Measurements from ENCODE around the gene GREM2. TPM values are rescaled to one million over a fixed set of nuclear protein-coding genes. Genes with fewer than 3 reads are reported as not detected.

GREM2 gene
- total RNA-seq, 2 donors from 2014 or later: 1.6 TPM

DNA sequence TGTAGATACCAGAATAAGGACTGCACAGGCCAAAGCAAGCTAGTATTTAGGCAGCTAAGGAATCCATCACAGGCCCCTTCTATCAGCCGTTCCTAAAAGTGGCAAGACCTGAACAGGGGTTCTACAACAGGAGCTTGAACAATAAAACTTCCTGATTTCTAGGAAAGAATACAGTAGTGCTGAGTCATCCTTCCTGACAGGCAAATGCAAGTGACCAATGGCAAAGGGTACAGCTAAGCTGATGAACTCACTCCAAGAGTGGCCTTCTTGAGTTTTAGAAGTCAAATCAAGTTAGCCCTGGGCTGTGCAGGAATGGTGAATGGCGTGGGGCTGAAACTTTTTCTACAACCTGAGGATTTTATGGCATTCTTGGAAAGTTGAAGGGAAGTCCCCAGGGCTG, 112.9 kb downstream of the GREM2 start:
- Histone ChIP-seq H3K4me3 (no peak overlapping the region), H3K36me3 (no peaks in the 10 kb centered on the region), H3K27ac (no peak overlapping the region), H3K27me3 (replicated peaks; ENCODE audit: insufficient read depth) (no peaks in the 10 kb centered on the region), H3K4me1 (ENCODE audit: control insufficient read depth in 1 of 2, low read depth in 2 of 2) (no peaks in the 10 kb centered on the region), H3K9me3 (no peaks in the 10 kb centered on the region)
- DNase-seq (ENCODE audit: low spot score) (no peak), ATAC-seq (ENCODE audit: insufficient number of reproducible peaks, low FRiP score, low read depth) (no peak)
- no peak for TF ChIP-seq CTCF (IDR thresholded peaks at IDR 0.05)

GRCh38 chr1:240498335-240498734, 113.6 kb downstream of the GREM2 start:
- Histone ChIP-seq H3K4me1 (ENCODE audit: control insufficient read depth in 1 of 2, low read depth in 2 of 2) (no peaks in the 10 kb centered on the region), H3K27ac (no peak overlapping the region), H3K4me3 (no peak overlapping the region), H3K9me3 (no peaks in the 10 kb centered on the region), H3K27me3 (replicated peaks; ENCODE audit: insufficient read depth) (no peaks in the 10 kb centered on the region), H3K36me3 (no peaks in the 10 kb centered on the region)
- no peak for ATAC-seq (ENCODE audit: insufficient number of reproducible peaks, low FRiP score, low read depth)
- no peak for DNase-seq (ENCODE audit: low spot score)
- TF ChIP-seq CTCF (IDR thresholded peaks at IDR 0.05): no peak

DNA sequence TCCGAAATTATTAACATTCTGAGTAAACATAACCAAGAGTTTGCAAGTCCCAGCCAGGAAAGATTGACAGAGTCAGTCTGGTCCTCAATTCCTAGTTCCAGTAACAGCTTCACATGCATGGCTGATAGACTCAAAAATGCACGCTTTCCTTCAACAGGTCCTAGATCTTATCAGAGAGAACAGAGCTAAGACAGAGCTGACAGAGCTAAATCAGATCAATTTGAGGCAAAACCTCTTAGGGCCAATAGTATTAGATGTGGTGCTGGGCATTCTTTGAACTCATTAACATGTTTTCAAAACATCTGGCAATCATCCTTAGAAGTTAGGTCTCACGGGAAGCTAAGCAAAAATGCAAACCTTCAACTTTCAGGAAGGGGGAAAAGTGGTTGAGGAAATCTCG, 114.0 kb downstream of the GREM2 start:
- TF ChIP-seq CTCF (IDR thresholded peaks at IDR 0.05): no peak
- Histone ChIP-seq H3K4me3 (no peak overlapping the region), H3K27ac (no peak overlapping the region), H3K27me3 (replicated peaks; ENCODE audit: insufficient read depth) (no peaks in the 10 kb centered on the region), H3K9me3 (no peaks in the 10 kb centered on the region), H3K36me3 (no peaks in the 10 kb centered on the region), H3K4me1 (ENCODE audit: control insufficient read depth in 1 of 2, low read depth in 2 of 2) (no peaks in the 10 kb centered on the region)
- no peak for ATAC-seq (ENCODE audit: insufficient number of reproducible peaks, low FRiP score, low read depth)
- DNase-seq (ENCODE audit: low spot score): no peak

- H3K27me3 ChIP-seq (replicated peaks; ENCODE audit: insufficient read depth): no peaks in the 10 kb centered on the region
- no peak for ATAC-seq (ENCODE audit: insufficient number of reproducible peaks, low FRiP score, low read depth)
- H3K27ac ChIP-seq: no peak overlapping the region
- no peaks in the 10 kb centered on the region for H3K9me3 ChIP-seq
- DNase-seq (ENCODE audit: low spot score): no peak
- H3K4me3 ChIP-seq: no peak overlapping the region
- no peaks in the 10 kb centered on the region for H3K4me1 ChIP-seq (ENCODE audit: control insufficient read depth in 1 of 2, low read depth in 2 of 2)
- no peak for TF ChIP-seq CTCF (IDR thresholded peaks at IDR 0.05)
- no peaks in the 10 kb centered on the region for H3K36me3 ChIP-seq
These were observed 115.0 kb downstream of the GREM2 start for GRCh38 chr1:240496941-240497340.

DNA sequence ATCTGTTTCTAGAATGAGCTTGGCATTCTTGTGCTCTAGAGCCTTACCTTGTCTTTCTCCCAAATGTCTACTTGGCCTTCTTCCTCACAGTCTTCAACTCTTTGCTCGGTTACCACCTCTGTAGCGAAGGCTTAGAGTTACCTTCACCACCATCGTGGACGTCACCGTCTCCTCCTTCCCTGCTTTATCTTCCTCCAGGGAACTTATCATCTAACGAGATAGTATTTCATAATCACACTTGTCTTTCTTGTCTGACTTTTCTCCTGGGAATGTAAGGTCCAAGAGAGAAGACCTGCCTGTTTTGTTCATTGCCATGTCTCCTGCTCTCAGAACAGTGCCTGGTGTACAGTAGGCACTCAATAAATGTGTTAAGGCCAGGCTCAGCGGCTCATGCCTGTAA, 115.6 kb downstream of the GREM2 start:
- DNase-seq (ENCODE audit: low spot score) (no peak), ATAC-seq (ENCODE audit: insufficient number of reproducible peaks, low FRiP score, low read depth) (no peak)
- Histone ChIP-seq H3K4me3 (no peak overlapping the region), H3K4me1 (ENCODE audit: control insufficient read depth in 1 of 2, low read depth in 2 of 2) (no peaks in the 10 kb centered on the region), H3K36me3 (no peaks in the 10 kb centered on the region), H3K27me3 (replicated peaks; ENCODE audit: insufficient read depth) (no peaks in the 10 kb centered on the region), H3K9me3 (no peaks in the 10 kb centered on the region), H3K27ac (no peak overlapping the region)
- TF ChIP-seq CTCF (IDR thresholded peaks at IDR 0.05): no peak
